A549 (cell line): ENCODE measurements around the gene PLXND1. TPM values are rescaled to one million over a fixed set of nuclear protein-coding genes. Genes with fewer than 3 reads are reported as not detected.

Experiments used
- ATAC-seq, 2 experiments: fragments of 200-7000 bp in 1 of 2; fragments of >200 bp in 1 of 2; cut with Nextera tagmentation in 1 of 2; cut with Tn5 transposase in 1 of 2; 3 replicates each; pipeline versions ENCODE4 v1.8.0 to v1.9.1; 2018 to 2020; ENCODE audit warnings: mild to moderate bottlenecking in 1 of 2, moderate library complexity in 1 of 2
- CTCF ChIA-PET: fragments of 300-600 bp; sonication (Branson Sonifier 250); formaldehyde crosslinking; extraction: SDS; loops from one replicate; lab custom pipeline; 2021; ENCODE audit warnings: antibody characterized with exemption, inconsistent platforms; lab: Yijun Ruan, JAX
- POLR2A ChIA-PET: fragments of 350-600 bp; formaldehyde crosslinking; extraction: SDS; loops from one replicate; lab custom pipeline; 2021; ENCODE audit warnings: antibody characterized with exemption, inconsistent platforms; lab: Yijun Ruan, JAX
- DNase-seq, 2 experiments: peaks; one replicate each; pipeline versions ENCODE4 v3.0.0 to v3.0.0-alpha.2; 2011 to 2016; ENCODE audit warnings: low read depth in 1 of 2, low spot score in 1 of 2
- FAIRE-seq: peaks from 2 replicates; lab custom pipeline; 2011; peaks lifted over from hg19 to GRCh38; lab: Jason Lieb, UNC
- H3K27ac ChIP-seq, 2 experiments: fragments of >200 bp; sonication (Bioruptor Twin); formaldehyde crosslinking; 3 replicates each; pipeline ENCODE4 v1.5.1; 2016 to 2017
- H3K4me1 ChIP-seq: fragments of >200 bp; sonication (Bioruptor Twin); formaldehyde crosslinking; 3 replicates; pipeline ENCODE4 v1.6.1; 2016
- H3K4me2 ChIP-seq: fragments of >200 bp; sonication (Bioruptor Twin); formaldehyde crosslinking; 3 replicates; pipeline ENCODE4 v1.6.1; 2016
- H3K4me3 ChIP-seq: fragments of >200 bp; sonication (Bioruptor Twin); formaldehyde crosslinking; 3 replicates; pipeline ENCODE4 v1.5.1; 2016
- H3K9me3 ChIP-seq: fragments of >200 bp; sonication (Bioruptor Twin); formaldehyde crosslinking; 3 replicates; pipeline ENCODE4 v1.6.1; 2016
- CHD2 ChIP-seq: fragments of 150-350 bp; IDR thresholded peaks from 2 replicates; pipeline ENCODE4 v1.6.1; 2014; ENCODE audit warnings: low read length; ENCODE audit not compliant: partially characterized antibody
- EHF ChIP-seq: fragments of 250-450 bp; sonication (Bioruptor Pico); IDR thresholded peaks from 2 replicates; pipeline ENCODE4 v1.5.0; 2020; ENCODE audit warnings: mild to moderate bottlenecking
- ESRRA ChIP-seq: fragments of 150-350 bp; IDR thresholded peaks from 2 replicates; pipeline ENCODE4 v1.6.1; 2014; ENCODE audit warnings: mild to moderate bottlenecking, low read length, borderline replicate concordance
- HOXB13 ChIP-seq: fragments of 250-450 bp; sonication (Bioruptor Pico); IDR thresholded peaks from 2 replicates; pipeline ENCODE4 v1.5.0; 2020; ENCODE audit warnings: low read depth, mild to moderate bottlenecking, moderate library complexity
- HOXB5 ChIP-seq: fragments of 250-450 bp; sonication (Bioruptor Pico); IDR thresholded peaks from 2 replicates; pipeline ENCODE4 v1.5.0; 2020; ENCODE audit warnings: mild to moderate bottlenecking, moderate library complexity
- JUNB ChIP-seq: fragments of >200 bp; sonication (Bioruptor Twin); formaldehyde crosslinking; IDR thresholded peaks from 2 replicates; pipeline ENCODE4 v1.6.1; 2016
- KDM5A ChIP-seq: fragments of 200-600 bp; sonication (generic); IDR thresholded peaks from 2 replicates; pipeline ENCODE4 v1.6.1; 2016; ENCODE audit warnings: antibody characterized with exemption, mild to moderate bottlenecking
- MAZ ChIP-seq: fragments of 150-350 bp; IDR thresholded peaks from 2 replicates; pipeline ENCODE4 v1.6.1; 2014; ENCODE audit warnings: antibody characterized with exemption, low read depth, low read length, borderline replicate concordance
- NR3C1 ChIP-seq: fragments of >200 bp; sonication (Bioruptor Twin); formaldehyde crosslinking; IDR thresholded peaks from 3 replicates; pipeline ENCODE4 v1.6.1; 2017
- POLR2AphosphoS2 ChIP-seq: conservative IDR thresholded peaks from 2 replicates; pipeline ENCODE4 v1.6.1; 2012; ENCODE audit warnings: low read length, improper control_type of control experiment, inconsistent platforms
- RCOR1 ChIP-seq: fragments of 150-350 bp; IDR thresholded peaks from 2 replicates; pipeline ENCODE4 v1.6.1; 2014; ENCODE audit warnings: antibody characterized with exemption, low read length, low read depth
- RFX5 ChIP-seq: fragments of 450-650 bp; IDR thresholded peaks from 2 replicates; pipeline ENCODE4 v1.7.1; 2014; ENCODE audit warnings: antibody characterized with exemption, mild to moderate bottlenecking, moderate library complexity
- TP53 ChIP-seq: fragments of 250-450 bp; sonication (Bioruptor Pico); IDR thresholded peaks from 2 replicates; pipeline ENCODE4 v1.5.0; 2021; ENCODE audit warnings: mild to moderate bottlenecking, moderate library complexity
- ZC3H11A ChIP-seq: fragments of 450-650 bp; IDR thresholded peaks from 2 replicates; pipeline ENCODE4 v1.6.1; 2014; ENCODE audit warnings: antibody characterized with exemption, mild to moderate bottlenecking
- WGBS: methylation state at CpG from one replicate; pipeline ENCODE4 v1.1.6; 2017; ENCODE audit errors: missing lambda C conversion rate; 5-methylcytosine and 5-hydroxymethylcytosine counted together
- polyA plus RNA-seq, 4 experiments: library from polyadenylated mRNA; depleted of rRNA in 3 of 4; stranded (reverse); fragments of >200 nt; fragmentation: RNase III in 1 of 4; extraction: RNeasy Plus Mini Kit Qiagen cat#74134 plus additional on column Dnase treatment in 1 of 4; gene quantifications; 2 replicates in 3 of 4; 3 replicates in 1 of 4; pipeline ENCODE4 v1.2.3, GENCODE V29; 2011 to 2017
- TF ChIP-seq, protein P1 (sequence below): fragments of 250-450 bp; sonication (Bioruptor Pico); IDR thresholded peaks from 2 replicates; pipeline ENCODE4 v1.5.0; 2020; ENCODE audit warnings: low read depth, mild to moderate bottlenecking, moderate library complexity
- TF ChIP-seq, protein P2 (sequence below): fragments of >200 bp; sonication (Bioruptor Twin); formaldehyde crosslinking; IDR thresholded peaks from 3 replicates; pipeline ENCODE4 v1.5.1; 2016
- TF ChIP-seq, protein P3 (sequence below): fragments of >200 bp; sonication (Bioruptor Twin); formaldehyde crosslinking; IDR thresholded peaks from 3 replicates; pipeline ENCODE4 v1.6.1; 2016
- TF ChIP-seq, protein P4 (sequence below): fragments of 450-650 bp; IDR thresholded peaks from 2 replicates; pipeline ENCODE4 v1.6.1; 2014; ENCODE audit warnings: antibody characterized with exemption
- TF ChIP-seq, protein P5 (sequence below): IDR thresholded peaks from 2 replicates; pipeline ENCODE4 v1.6.1; 2012
- TF ChIP-seq, protein P6 (sequence below): fragments of 200-600 bp; sonication (generic); IDR thresholded peaks from 2 replicates; pipeline ENCODE4 v1.6.1; 2016; ENCODE audit warnings: antibody characterized with exemption, mild to moderate bottlenecking, moderate library complexity

The PLXND1 gene
- polyA plus RNA-seq, 2 of the 4 experiments (the other 2 are of a cell fraction): 26.8 to 72.6 TPM

DNA sequence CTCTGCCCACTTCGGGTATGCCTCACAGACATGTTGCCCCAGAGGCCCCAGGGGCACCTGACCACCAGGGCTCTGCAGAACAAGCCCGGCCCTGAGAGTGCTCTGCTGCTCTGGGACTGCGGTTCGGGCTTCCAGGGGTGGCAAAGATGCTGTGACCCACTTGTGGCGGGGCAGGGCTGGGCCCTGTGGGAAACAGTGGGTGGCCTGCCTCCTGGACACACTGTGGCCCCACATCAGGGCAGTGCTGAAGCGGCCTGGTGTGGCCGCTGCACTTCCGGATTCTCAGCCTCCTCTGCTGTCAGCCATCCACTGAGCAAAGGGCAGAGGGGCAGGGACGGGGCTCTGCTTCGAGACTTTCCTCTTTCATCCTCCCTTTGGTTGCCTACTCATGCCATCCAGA is 26.5 kb upstream of the PLXND1 start (continued):
- TF ChIP-seq, protein P1, sequence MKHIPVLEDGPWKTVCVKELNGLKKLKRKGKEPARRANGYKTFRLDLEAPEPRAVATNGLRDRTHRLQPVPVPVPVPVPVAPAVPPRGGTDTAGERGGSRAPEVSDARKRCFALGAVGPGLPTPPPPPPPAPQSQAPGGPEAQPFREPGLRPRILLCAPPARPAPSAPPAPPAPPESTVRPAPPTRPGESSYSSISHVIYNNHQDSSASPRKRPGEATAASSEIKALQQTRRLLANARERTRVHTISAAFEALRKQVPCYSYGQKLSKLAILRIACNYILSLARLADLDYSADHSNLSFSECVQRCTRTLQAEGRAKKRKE (CRISPR knock-in tag): no peak
- no peak for TF ChIP-seq RFX5
- no peak for TF ChIP-seq ESRRA
- TF ChIP-seq TP53 (CRISPR knock-in tag): no peak
- TF ChIP-seq, all 56 proteins: peak for 0

DNA sequence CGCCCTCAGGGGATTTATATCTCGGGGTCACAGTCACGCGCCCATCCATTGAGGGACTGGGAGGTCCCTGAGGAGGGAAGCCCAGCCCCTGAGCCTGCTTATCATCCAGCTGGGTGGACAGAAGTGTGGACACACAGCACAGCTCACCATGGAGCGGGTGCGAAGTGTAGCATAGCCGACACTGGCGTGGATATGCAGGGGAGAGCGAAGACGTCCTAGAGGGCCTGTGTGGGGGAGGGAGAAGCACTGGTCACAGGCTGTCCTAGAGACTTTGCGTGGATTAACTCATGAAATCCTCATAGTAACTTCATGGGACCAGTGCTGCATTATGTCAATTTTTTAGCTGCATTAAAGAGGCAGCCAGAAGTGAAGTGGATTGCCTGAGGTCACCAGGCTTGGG is 26.1 kb upstream of the PLXND1 start:
- ChIA-PET CTCF (interaction anchor here (1.5 to 10.7 kb wide), 2 partner anchors 17 to 195 kb away, joined by 5 to 178 read pairs; no protein-coding TSS in a partner anchor), POLR2A (no interaction called here)
- TF ChIP-seq HOXB5: no peak
- TF ChIP-seq, protein P2, sequence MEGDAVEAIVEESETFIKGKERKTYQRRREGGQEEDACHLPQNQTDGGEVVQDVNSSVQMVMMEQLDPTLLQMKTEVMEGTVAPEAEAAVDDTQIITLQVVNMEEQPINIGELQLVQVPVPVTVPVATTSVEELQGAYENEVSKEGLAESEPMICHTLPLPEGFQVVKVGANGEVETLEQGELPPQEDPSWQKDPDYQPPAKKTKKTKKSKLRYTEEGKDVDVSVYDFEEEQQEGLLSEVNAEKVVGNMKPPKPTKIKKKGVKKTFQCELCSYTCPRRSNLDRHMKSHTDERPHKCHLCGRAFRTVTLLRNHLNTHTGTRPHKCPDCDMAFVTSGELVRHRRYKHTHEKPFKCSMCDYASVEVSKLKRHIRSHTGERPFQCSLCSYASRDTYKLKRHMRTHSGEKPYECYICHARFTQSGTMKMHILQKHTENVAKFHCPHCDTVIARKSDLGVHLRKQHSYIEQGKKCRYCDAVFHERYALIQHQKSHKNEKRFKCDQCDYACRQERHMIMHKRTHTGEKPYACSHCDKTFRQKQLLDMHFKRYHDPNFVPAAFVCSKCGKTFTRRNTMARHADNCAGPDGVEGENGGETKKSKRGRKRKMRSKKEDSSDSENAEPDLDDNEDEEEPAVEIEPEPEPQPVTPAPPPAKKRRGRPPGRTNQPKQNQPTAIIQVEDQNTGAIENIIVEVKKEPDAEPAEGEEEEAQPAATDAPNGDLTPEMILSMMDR: no peak
- TF ChIP-seq ZC3H11A: no peak
- TF ChIP-seq, protein P3, sequence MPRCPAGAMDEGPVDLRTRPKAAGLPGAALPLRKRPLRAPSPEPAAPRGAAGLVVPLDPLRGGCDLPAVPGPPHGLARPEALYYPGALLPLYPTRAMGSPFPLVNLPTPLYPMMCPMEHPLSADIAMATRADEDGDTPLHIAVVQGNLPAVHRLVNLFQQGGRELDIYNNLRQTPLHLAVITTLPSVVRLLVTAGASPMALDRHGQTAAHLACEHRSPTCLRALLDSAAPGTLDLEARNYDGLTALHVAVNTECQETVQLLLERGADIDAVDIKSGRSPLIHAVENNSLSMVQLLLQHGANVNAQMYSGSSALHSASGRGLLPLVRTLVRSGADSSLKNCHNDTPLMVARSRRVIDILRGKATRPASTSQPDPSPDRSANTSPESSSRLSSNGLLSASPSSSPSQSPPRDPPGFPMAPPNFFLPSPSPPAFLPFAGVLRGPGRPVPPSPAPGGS: no peak
- no peak for TF ChIP-seq JUNB
- TF ChIP-seq, protein P4, sequence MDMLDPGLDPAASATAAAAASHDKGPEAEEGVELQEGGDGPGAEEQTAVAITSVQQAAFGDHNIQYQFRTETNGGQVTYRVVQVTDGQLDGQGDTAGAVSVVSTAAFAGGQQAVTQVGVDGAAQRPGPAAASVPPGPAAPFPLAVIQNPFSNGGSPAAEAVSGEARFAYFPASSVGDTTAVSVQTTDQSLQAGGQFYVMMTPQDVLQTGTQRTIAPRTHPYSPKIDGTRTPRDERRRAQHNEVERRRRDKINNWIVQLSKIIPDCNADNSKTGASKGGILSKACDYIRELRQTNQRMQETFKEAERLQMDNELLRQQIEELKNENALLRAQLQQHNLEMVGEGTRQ: no peak
- TF ChIP-seq EHF (CRISPR knock-in tag): no peak
- TF ChIP-seq, protein P5, sequence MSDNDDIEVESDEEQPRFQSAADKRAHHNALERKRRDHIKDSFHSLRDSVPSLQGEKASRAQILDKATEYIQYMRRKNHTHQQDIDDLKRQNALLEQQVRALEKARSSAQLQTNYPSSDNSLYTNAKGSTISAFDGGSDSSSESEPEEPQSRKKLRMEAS: no peak
- no peak for TF ChIP-seq KDM5A
- no peak for TF ChIP-seq NR3C1
- TF ChIP-seq, protein P6, sequence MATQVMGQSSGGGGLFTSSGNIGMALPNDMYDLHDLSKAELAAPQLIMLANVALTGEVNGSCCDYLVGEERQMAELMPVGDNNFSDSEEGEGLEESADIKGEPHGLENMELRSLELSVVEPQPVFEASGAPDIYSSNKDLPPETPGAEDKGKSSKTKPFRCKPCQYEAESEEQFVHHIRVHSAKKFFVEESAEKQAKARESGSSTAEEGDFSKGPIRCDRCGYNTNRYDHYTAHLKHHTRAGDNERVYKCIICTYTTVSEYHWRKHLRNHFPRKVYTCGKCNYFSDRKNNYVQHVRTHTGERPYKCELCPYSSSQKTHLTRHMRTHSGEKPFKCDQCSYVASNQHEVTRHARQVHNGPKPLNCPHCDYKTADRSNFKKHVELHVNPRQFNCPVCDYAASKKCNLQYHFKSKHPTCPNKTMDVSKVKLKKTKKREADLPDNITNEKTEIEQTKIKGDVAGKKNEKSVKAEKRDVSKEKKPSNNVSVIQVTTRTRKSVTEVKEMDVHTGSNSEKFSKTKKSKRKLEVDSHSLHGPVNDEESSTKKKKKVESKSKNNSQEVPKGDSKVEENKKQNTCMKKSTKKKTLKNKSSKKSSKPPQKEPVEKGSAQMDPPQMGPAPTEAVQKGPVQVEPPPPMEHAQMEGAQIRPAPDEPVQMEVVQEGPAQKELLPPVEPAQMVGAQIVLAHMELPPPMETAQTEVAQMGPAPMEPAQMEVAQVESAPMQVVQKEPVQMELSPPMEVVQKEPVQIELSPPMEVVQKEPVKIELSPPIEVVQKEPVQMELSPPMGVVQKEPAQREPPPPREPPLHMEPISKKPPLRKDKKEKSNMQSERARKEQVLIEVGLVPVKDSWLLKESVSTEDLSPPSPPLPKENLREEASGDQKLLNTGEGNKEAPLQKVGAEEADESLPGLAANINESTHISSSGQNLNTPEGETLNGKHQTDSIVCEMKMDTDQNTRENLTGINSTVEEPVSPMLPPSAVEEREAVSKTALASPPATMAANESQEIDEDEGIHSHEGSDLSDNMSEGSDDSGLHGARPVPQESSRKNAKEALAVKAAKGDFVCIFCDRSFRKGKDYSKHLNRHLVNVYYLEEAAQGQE: no peak
- no peak for TF ChIP-seq RCOR1
- no peak for TF ChIP-seq HOXB13
- no peak for TF ChIP-seq POLR2AphosphoS2
- TF ChIP-seq MAZ: no peak
- TF ChIP-seq ESRRA: no peak
- TF ChIP-seq CHD2: no peak
- peaks cover 10% of the 10 kb centered on the region for H3K4me1 ChIP-seq
- 90% methylated on average over 11 of the region's 11 CpGs for WGBS
- H3K9me3 ChIP-seq: peaks cover 13% of the 10 kb centered on the region
- H3K4me3 ChIP-seq: no peak overlapping the region
- no peak for FAIRE-seq
- DNase-seq: no peak
- peak overlapping the region in 1 of 2 experiments; percentile 71; a peak in 3 of 6 replicates for H3K27ac ChIP-seq
- no peak for ATAC-seq
- H3K4me2 ChIP-seq: no peak overlapping the region
